A673 (cell line): ENCODE data around the gene C19orf12. TPM values are rescaled to one million over a fixed set of nuclear protein-coding genes. Genes with fewer than 3 reads are reported as not detected.

ENCODE experiments used
- BruUV-seq: library from RNA; stranded (reverse); fragments of 400-500 nt; replicated peaks from 2 replicates; lab custom pipeline; 2021; lab: Mats Ljungman, UMichigan
- CTCF ChIA-PET: fragments of 300-600 bp; sonication (Branson Sonifier 250); formaldehyde crosslinking; loops from one replicate; lab custom pipeline; 2022; ENCODE audit warnings: antibody characterized with exemption; lab: Charles Lee
- POLR2A ChIA-PET: fragments of 300-600 bp; sonication (Branson Sonifier 250); formaldehyde crosslinking; loops from one replicate; lab custom pipeline; 2022; ENCODE audit warnings: antibody characterized with exemption; ENCODE audit not compliant: low non-redundant PET; lab: Charles Lee
- DNase-seq: peaks from one replicate; pipeline ENCODE4 v3.0.0-alpha.2; 2015; ENCODE audit warnings: low spot score
- H3K27ac ChIP-seq: fragments of 200-600 bp; sonication (generic); 2 replicates; pipeline ENCODE4 v1.5.1; 2016; ENCODE audit warnings: mixed run types, low read depth, mild to moderate bottlenecking, mixed read lengths, antibody characterized with exemption, low read length; ENCODE audit not compliant: poor library complexity, severe bottlenecking
- H3K27me3 ChIP-seq: fragments of 200-600 bp; sonication (generic); replicated peaks from 2 replicates; pipeline ENCODE4 v1.6.1; 2017; ENCODE audit warnings: mixed run types, low read depth, mild to moderate bottlenecking, mixed read lengths, antibody characterized with exemption, low read length; ENCODE audit not compliant: insufficient read depth, poor library complexity
- H3K36me3 ChIP-seq: fragments of 200-600 bp; sonication (generic); 2 replicates; pipeline ENCODE4 v1.6.1; 2016; ENCODE audit warnings: mixed run types, mild to moderate bottlenecking, mixed read lengths, antibody characterized with exemption, low read length; ENCODE audit not compliant: insufficient read depth, poor library complexity, severe bottlenecking
- H3K4me1 ChIP-seq: fragments of 200-600 bp; sonication (generic); 2 replicates; pipeline ENCODE4 v1.6.1; 2017; ENCODE audit warnings: mixed run types, mild to moderate bottlenecking, mixed read lengths, antibody characterized with exemption, low read length; ENCODE audit not compliant: insufficient read depth, poor library complexity, severe bottlenecking
- H3K4me3 ChIP-seq: fragments of 200-600 bp; sonication (generic); 2 replicates; pipeline ENCODE4 v1.5.1; 2016; ENCODE audit warnings: low read depth, mixed run types, mild to moderate bottlenecking, mixed read lengths, low read length; ENCODE audit not compliant: poor library complexity, severe bottlenecking
- H3K9me3 ChIP-seq: fragments of 200-600 bp; sonication (generic); 2 replicates; pipeline ENCODE4 v1.6.1; 2016; ENCODE audit warnings: mixed run types, low read depth, mild to moderate bottlenecking, mixed read lengths, antibody characterized with exemption, low read length; ENCODE audit not compliant: poor library complexity, severe bottlenecking
- CTCF ChIP-seq: fragments of 300-800, 200-600 bp; sonication (generic); conservative IDR thresholded peaks from 2 replicates; pipeline ENCODE4 v1.5.1; 2017; ENCODE audit warnings: low read depth, mild to moderate bottlenecking, antibody characterized with exemption, low read length, moderate library complexity, mixed read lengths
- EZH2 ChIP-seq: fragments of 200-600 bp; sonication (generic); IDR thresholded peaks from 2 replicates; pipeline ENCODE4 v1.6.1; 2017; ENCODE audit warnings: borderline replicate concordance, low read depth, mild to moderate bottlenecking, mixed read lengths, antibody characterized with exemption, low read length; ENCODE audit not compliant: poor library complexity, severe bottlenecking
- intact Hi-C: fragments of 100-400 bp; cut with micrococcal nuclease; formaldehyde crosslinking; loops from one replicate; pipeline ENCODE4 v1.10.0; 2022; ENCODE audit not compliant: unreplicated experiment
- total RNA-seq: library from RNA; stranded (reverse); gene quantifications from 2 replicates; pipeline ENCODE4 v1.2.3, GENCODE V29; 2021

Gene C19orf12
- total RNA-seq, 1 experiment from 2014 or later = 26.8 TPM

DNA sequence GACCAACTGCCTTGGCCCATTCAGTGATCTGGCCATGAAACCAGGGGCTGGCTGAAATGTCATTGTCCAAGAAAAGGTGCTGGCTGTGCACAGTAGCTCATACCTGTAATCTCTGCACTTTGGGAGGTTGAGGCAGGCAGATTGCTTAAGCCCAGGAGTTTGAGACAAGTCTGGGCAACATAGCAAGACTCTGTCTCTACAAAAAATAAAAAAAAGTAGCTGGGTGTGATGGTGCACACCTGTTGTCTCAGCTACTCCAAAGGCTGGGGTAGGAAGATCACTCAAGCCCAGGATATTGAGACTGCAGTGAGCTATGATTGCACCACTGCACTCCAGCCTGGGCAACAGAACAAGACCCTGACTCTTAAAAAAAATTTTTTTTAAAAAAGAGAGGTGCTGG, 28.6 kb upstream of the C19orf12 start:
- H3K4me3 ChIP-seq = no peak overlapping the region
- POLR2A ChIA-PET = no interaction called here
- no peak for DNase-seq
- CTCF ChIA-PET = no interaction called here
- intact Hi-C loops = no loop called here
- H3K36me3 ChIP-seq = no peaks in the 10 kb centered on the region
- TF ChIP-seq CTCF (no peak), EZH2 (no peak)
- no peak overlapping the region for H3K27ac ChIP-seq
- H3K4me1 ChIP-seq = no peaks in the 10 kb centered on the region
- no TSS peak for BruUV-seq
- no peaks in the 10 kb centered on the region for H3K27me3 ChIP-seq
- no peaks in the 10 kb centered on the region for H3K9me3 ChIP-seq

DNA sequence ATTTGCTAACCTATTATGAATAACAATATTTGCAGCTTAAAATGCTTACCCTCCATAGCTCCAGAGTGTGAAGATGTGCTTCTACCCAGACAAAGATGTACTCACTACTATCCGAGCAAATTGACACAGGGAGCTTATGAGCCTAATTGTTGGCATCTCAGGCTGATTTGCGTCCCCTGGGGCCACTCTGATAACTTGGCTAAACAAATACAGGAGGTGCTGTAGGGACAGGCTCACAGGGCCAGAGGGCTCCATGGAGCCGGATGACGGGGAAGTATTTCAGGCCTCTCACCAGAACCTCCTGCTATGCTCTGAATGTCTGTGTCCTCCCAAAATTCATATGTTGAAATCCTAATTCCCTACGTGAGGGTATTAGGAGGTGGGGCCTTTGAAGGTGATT, 26.7 kb upstream of the C19orf12 start:
- DNase-seq = no peak
- BruUV-seq = no TSS peak
- POLR2A ChIA-PET = no interaction called here

DNA sequence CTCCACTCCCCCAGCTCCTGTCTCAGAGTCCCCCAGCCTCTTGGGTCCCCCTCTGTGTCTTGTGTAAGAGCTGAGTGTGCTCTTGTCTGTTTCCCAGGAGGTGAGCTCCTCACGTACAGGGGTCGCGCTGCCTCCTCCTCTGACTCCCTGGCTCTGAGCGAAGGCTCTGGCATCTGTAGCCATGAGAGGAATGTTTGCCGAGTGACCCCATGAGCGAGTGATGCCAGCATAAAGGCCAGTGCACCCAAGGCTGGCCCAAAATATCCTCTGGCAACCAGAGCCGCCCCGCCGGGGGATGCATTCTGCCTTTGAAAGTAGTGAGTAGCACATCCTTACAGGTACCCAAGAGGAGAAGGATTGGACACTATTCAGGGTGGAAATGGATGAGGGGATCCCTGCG, 26.2 kb upstream of the C19orf12 start:
- Histone ChIP-seq H3K4me1 (no peaks in the 10 kb centered on the region), H3K27ac (no peak overlapping the region), H3K27me3 (no peaks in the 10 kb centered on the region), H3K4me3 (no peak overlapping the region), H3K36me3 (no peaks in the 10 kb centered on the region), H3K9me3 (no peaks in the 10 kb centered on the region)
- ChIA-PET POLR2A (no interaction called here), CTCF (interaction anchor here (0.5 kb wide), 1 partner anchor 28 kb away, joined by 3 read pairs; no protein-coding TSS in a partner anchor)
- intact Hi-C loops = no loop called here
- DNase-seq = no peak
- TF ChIP-seq EZH2 = no peak
- no peak for TF ChIP-seq CTCF
- BruUV-seq = no TSS peak

More for the DNA sequence above, 26.7 kb upstream of the C19orf12 start:
- Histone ChIP-seq H3K27ac (no peak overlapping the region), H3K4me1 (no peaks in the 10 kb centered on the region), H3K4me3 (no peak overlapping the region), H3K9me3 (no peaks in the 10 kb centered on the region), H3K36me3 (no peaks in the 10 kb centered on the region), H3K27me3 (no peaks in the 10 kb centered on the region)
- CTCF ChIA-PET = no interaction called here
- intact Hi-C loops = no loop called here
- TF ChIP-seq CTCF = no peak
- TF ChIP-seq EZH2 = no peak
